Measurements from ENCODE around the gene FOXO6.

Gene FOXO6

GRCh38 chr1:41322835-41323234 is 38.4 kb upstream of the FOXO6 start:
- no peak for TF ChIP-seq GATA2 (IDR thresholded peaks at IDR 0.05; ENCODE audit: low read depth, low read length)
- no peak for TF ChIP-seq GATA3 (IDR thresholded peaks at IDR 0.05; ENCODE audit: low read depth, low read length)

GRCh38 chr1:41323243-41323642 is 38.0 kb upstream of the FOXO6 start:
- TF ChIP-seq GATA3 (IDR thresholded peaks at IDR 0.05; ENCODE audit: low read depth, low read length) (no peak), GATA2 (IDR thresholded peaks at IDR 0.05; ENCODE audit: low read depth, low read length) (no peak)

GRCh38 chr1:41325801-41326200 is 35.4 kb upstream of the FOXO6 start:
- TF ChIP-seq GATA3 (IDR thresholded peaks at IDR 0.05; ENCODE audit: low read depth, low read length) (no peak), GATA2 (IDR thresholded peaks at IDR 0.05; ENCODE audit: low read depth, low read length) (no peak)

- TF ChIP-seq GATA2 (IDR thresholded peaks at IDR 0.05; ENCODE audit: low read depth, low read length) (no peak), GATA3 (IDR thresholded peaks at IDR 0.05; ENCODE audit: low read depth, low read length) (no peak)
These were observed 33.7 kb upstream of the FOXO6 start for GRCh38 chr1:41327383-41327999.

- TF ChIP-seq GATA3 (IDR thresholded peaks at IDR 0.05; ENCODE audit: low read depth, low read length) = no peak
- TF ChIP-seq GATA2 (IDR thresholded peaks at IDR 0.05; ENCODE audit: low read depth, low read length) = no peak
These were observed 33.1 kb upstream of the FOXO6 start for GRCh38 chr1:41328001-41328615.

GRCh38 chr1:41328780-41329640 is 32.2 kb upstream of the FOXO6 start:
- TF ChIP-seq GATA3 (IDR thresholded peaks at IDR 0.05; ENCODE audit: low read depth, low read length) = no peak
- no peak for TF ChIP-seq GATA2 (IDR thresholded peaks at IDR 0.05; ENCODE audit: low read depth, low read length)

GRCh38 chr1:41329662-41330587 is 31.3 kb upstream of the FOXO6 start:
- no peak for TF ChIP-seq GATA3 (IDR thresholded peaks at IDR 0.05; ENCODE audit: low read depth, low read length)
- no peak for TF ChIP-seq GATA2 (IDR thresholded peaks at IDR 0.05; ENCODE audit: low read depth, low read length)

GRCh38 chr1:41330588-41331545 is 30.4 kb upstream of the FOXO6 start:
- TF ChIP-seq GATA3 (IDR thresholded peaks at IDR 0.05; ENCODE audit: low read depth, low read length) (no peak), GATA2 (IDR thresholded peaks at IDR 0.05; ENCODE audit: low read depth, low read length) (no peak)

GRCh38 chr1:41331546-41331917 is 29.7 kb upstream of the FOXO6 start:
- TF ChIP-seq GATA3 (IDR thresholded peaks at IDR 0.05; ENCODE audit: low read depth, low read length) (no peak), GATA2 (IDR thresholded peaks at IDR 0.05; ENCODE audit: low read depth, low read length) (no peak)

- TF ChIP-seq GATA2 (IDR thresholded peaks at IDR 0.05; ENCODE audit: low read depth, low read length) = no peak
- no peak for TF ChIP-seq GATA3 (IDR thresholded peaks at IDR 0.05; ENCODE audit: low read depth, low read length)
These were observed 28.0 kb upstream of the FOXO6 start for GRCh38 chr1:41333146-41333784.

GRCh38 chr1:41338820-41339219 is 22.4 kb upstream of the FOXO6 start:
- TF ChIP-seq GATA3 (IDR thresholded peaks at IDR 0.05; ENCODE audit: low read depth, low read length) (no peak), GATA2 (IDR thresholded peaks at IDR 0.05; ENCODE audit: low read depth, low read length) (no peak)

GRCh38 chr1:41340655-41341364 is 20.4 kb upstream of the FOXO6 start:
- TF ChIP-seq GATA3 (IDR thresholded peaks at IDR 0.05; ENCODE audit: low read depth, low read length) (no peak), GATA2 (IDR thresholded peaks at IDR 0.05; ENCODE audit: low read depth, low read length) (no peak)

All from SH-SY5Y (cell line).